Parathyroid adenoma (tissue), 2 donors: ENCODE measurements around the gene KAZN.

Experiments
- H2AFZ ChIP-seq: fragments of 300-600 bp; sonication (generic); one replicate; pipeline ENCODE4 v1.7.0; 2017; ENCODE audit warnings: antibody characterized with exemption, mild to moderate bottlenecking
- H3K27ac ChIP-seq: fragments of 300-600 bp; sonication (generic); one replicate; pipeline ENCODE4 v1.7.0; 2017
- H3K27me3 ChIP-seq: fragments of 300-600 bp; sonication (generic); one replicate; pipeline ENCODE4 v1.7.0; 2017; ENCODE audit warnings: low read length; ENCODE audit not compliant: control insufficient read depth, insufficient read depth
- H3K36me3 ChIP-seq: fragments of 300-600 bp; sonication (generic); one replicate; pipeline ENCODE4 v1.7.0; 2017; ENCODE audit warnings: low read length; ENCODE audit not compliant: control insufficient read depth, insufficient read depth
- H3K4me1 ChIP-seq: fragments of 300-600 bp; sonication (generic); one replicate; pipeline ENCODE4 v1.7.0; 2017; ENCODE audit warnings: control low read depth
- H3K4me2 ChIP-seq: fragments of 300-600 bp; sonication (generic); one replicate; pipeline ENCODE4 v1.7.0; 2017; ENCODE audit warnings: low read length
- H3K4me3 ChIP-seq: fragments of 300-600 bp; sonication (generic); one replicate; pipeline ENCODE4 v1.7.0; 2017; ENCODE audit warnings: low read depth, low read length
- H3K79me2 ChIP-seq: fragments of 300-600 bp; sonication (generic); one replicate; pipeline ENCODE4 v1.7.0; 2017; ENCODE audit warnings: control low read depth
- H3K9ac ChIP-seq: fragments of 300-600 bp; sonication (generic); one replicate; pipeline ENCODE4 v1.7.0; 2017; ENCODE audit warnings: mild to moderate bottlenecking
- H3K9me3 ChIP-seq: fragments of 300-600 bp; sonication (generic); one replicate; pipeline ENCODE4 v1.7.0; 2017; ENCODE audit warnings: low read length; ENCODE audit not compliant: control insufficient read depth
- CTCF ChIP-seq: fragments of 300-600 bp; sonication (generic); IDR thresholded peaks from one replicate; pipeline ENCODE4 v1.7.0; 2017; ENCODE audit warnings: antibody characterized with exemption, mild to moderate bottlenecking
- donor health status: primary hyperparathyroidism.

KAZN gene

GRCh38 chr1:14653461-14653960 is 55.0 kb downstream of the KAZN start:
- Histone ChIP-seq H3K27ac (no peak overlapping the region), H3K79me2 (no peaks in the 10 kb centered on the region), H2AFZ (no peak overlapping the region), H3K9ac (no peak overlapping the region), H3K36me3 (no peaks in the 10 kb centered on the region), H3K9me3 (no peaks in the 10 kb centered on the region), H3K4me2 (no peak overlapping the region), H3K4me3 (no peak overlapping the region), H3K27me3 (no peaks in the 10 kb centered on the region), H3K4me1 (no peaks in the 10 kb centered on the region)
- TF ChIP-seq CTCF: no peak

GRCh38 chr1:14654554-14654953 is 56.1 kb downstream of the KAZN start:
- H3K4me1 ChIP-seq: no peaks in the 10 kb centered on the region
- H3K4me3 ChIP-seq: no peak overlapping the region
- H3K9ac ChIP-seq: no peak overlapping the region
- H3K79me2 ChIP-seq: no peaks in the 10 kb centered on the region
- H3K27me3 ChIP-seq: no peaks in the 10 kb centered on the region
- no peak for TF ChIP-seq CTCF
- no peaks in the 10 kb centered on the region for H3K9me3 ChIP-seq
- no peak overlapping the region for H2AFZ ChIP-seq
- no peaks in the 10 kb centered on the region for H3K36me3 ChIP-seq
- no peak overlapping the region for H3K4me2 ChIP-seq
- H3K27ac ChIP-seq: no peak overlapping the region

- H3K9me3 ChIP-seq: no peaks in the 10 kb centered on the region
- no peaks in the 10 kb centered on the region for H3K36me3 ChIP-seq
- TF ChIP-seq CTCF: no peak
- H3K27me3 ChIP-seq: no peaks in the 10 kb centered on the region
- no peaks in the 10 kb centered on the region for H3K4me1 ChIP-seq
- no peak overlapping the region for H3K4me3 ChIP-seq
- H2AFZ ChIP-seq: no peak overlapping the region
- no peak overlapping the region for H3K4me2 ChIP-seq
- H3K79me2 ChIP-seq: no peaks in the 10 kb centered on the region
- H3K27ac ChIP-seq: no peak overlapping the region
- no peak overlapping the region for H3K9ac ChIP-seq
Observed at GRCh38 chr1:14655385-14655784, 56.9 kb downstream of the KAZN start.

DNA sequence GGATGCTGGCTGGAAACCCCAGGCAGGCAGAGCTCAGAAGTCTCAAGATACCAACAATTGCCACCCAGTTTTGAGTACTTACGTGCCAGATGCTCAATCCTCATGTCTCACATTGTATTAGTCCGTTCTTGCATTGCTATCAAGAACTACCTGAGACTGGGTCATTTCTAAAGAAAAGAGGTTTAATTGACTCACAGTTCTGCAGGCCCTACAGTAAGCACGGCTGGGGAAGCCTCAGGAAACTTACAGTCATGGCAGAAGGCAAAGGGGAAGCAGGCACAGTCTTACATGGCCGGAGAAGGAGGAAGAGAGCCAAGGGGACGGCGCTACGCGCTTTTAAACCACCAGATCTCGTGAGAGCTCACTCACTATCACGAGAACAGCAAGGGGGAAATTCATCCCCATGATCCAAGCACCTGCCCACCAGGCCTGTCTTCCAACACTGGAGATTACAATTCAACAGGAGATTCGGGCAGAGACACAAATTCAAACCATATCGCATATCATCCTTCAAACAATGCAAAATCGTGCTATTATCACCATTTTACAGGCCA is 58.0 kb downstream of the KAZN start:
- Histone ChIP-seq H3K4me1 (no peaks in the 10 kb centered on the region), H3K36me3 (no peaks in the 10 kb centered on the region), H3K79me2 (no peaks in the 10 kb centered on the region), H3K9ac (no peak overlapping the region), H3K4me3 (no peak overlapping the region), H3K4me2 (no peak overlapping the region), H2AFZ (no peak overlapping the region), H3K27me3 (no peaks in the 10 kb centered on the region), H3K9me3 (no peaks in the 10 kb centered on the region), H3K27ac (no peak overlapping the region)
- no peak for TF ChIP-seq CTCF

DNA sequence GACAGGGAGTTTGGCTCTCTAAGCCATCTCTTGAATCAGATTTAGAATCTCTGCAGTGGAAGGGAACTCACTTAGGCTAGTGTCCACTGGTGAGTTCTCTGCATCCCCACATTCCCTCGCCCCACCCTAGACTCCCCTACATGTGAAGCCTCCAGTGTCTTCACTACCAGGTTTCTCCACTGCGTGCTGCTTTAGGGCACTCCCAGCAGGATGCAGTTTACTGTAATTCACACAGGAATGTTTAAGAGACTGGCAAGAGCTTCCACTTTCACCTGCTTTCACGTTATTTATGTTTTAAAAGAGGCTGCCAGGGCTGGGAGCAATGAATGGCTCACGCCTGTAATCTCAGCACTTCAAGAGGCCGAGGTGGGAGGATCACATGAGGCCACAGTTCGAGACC is 60.2 kb downstream of the KAZN start:
- H3K4me2 ChIP-seq: no peak overlapping the region
- no peak overlapping the region for H2AFZ ChIP-seq
- H3K79me2 ChIP-seq: no peaks in the 10 kb centered on the region
- no peak overlapping the region for H3K4me3 ChIP-seq
- no peaks in the 10 kb centered on the region for H3K27me3 ChIP-seq
- H3K9ac ChIP-seq: no peak overlapping the region
- H3K9me3 ChIP-seq: no peaks in the 10 kb centered on the region
- H3K36me3 ChIP-seq: no peaks in the 10 kb centered on the region
- TF ChIP-seq CTCF: no peak
- H3K4me1 ChIP-seq: no peaks in the 10 kb centered on the region
- no peak overlapping the region for H3K27ac ChIP-seq
